Skeletal muscle tissue (tissue), 5 donors: ENCODE data around the gene ARSK. TPM values are rescaled to one million over a fixed set of nuclear protein-coding genes. Genes with fewer than 3 reads are reported as not detected.

Source experiments
- H3K27ac ChIP-seq: one replicate; pipeline ENCODE4 v1.7.0; 2013; ENCODE audit warnings: mild to moderate bottlenecking, low read depth, low read length, inconsistent platforms
- H3K27me3 ChIP-seq, 3 donors: one replicate each; pipeline ENCODE4 v1.7.0; 2013; ENCODE audit warnings: low read length in 3 of 3; ENCODE audit not compliant: control insufficient read depth in 3 of 3, insufficient read depth in 3 of 3
- H3K36me3 ChIP-seq, 3 donors: one replicate each; pipeline ENCODE4 v1.7.0; 2013; ENCODE audit warnings: low read length in 3 of 3; ENCODE audit not compliant: control insufficient read depth in 3 of 3, insufficient read depth in 3 of 3
- H3K4me1 ChIP-seq, 3 donors: one replicate each; pipeline ENCODE4 v1.7.0; 2013; ENCODE audit warnings: low read length in 3 of 3, mild to moderate bottlenecking in 3 of 3; ENCODE audit not compliant: control insufficient read depth in 3 of 3, insufficient read depth in 3 of 3
- H3K4me3 ChIP-seq, 3 donors: one replicate each; pipeline ENCODE4 v1.7.0; 2013; ENCODE audit warnings: low read length in 3 of 3
- H3K9ac ChIP-seq, 3 donors: one replicate each; pipeline ENCODE4 v1.7.0; 2013; ENCODE audit warnings: low read length in 3 of 3, mild to moderate bottlenecking in 3 of 3, moderate library complexity in 2 of 3, low read depth in 1 of 3
- H3K9me3 ChIP-seq, 3 donors: one replicate each; pipeline ENCODE4 v1.7.0; 2013; ENCODE audit warnings: low read length in 3 of 3; ENCODE audit not compliant: control insufficient read depth in 3 of 3
- small RNA-seq: library from RNA; depleted of rRNA; stranded (forward); fragments of <200 nt; gene quantifications from one replicate; pipeline ENCODE3, GENCODE V24; 2014
- total RNA-seq: library from RNA; depleted of rRNA; stranded (reverse); fragments of >200 nt; gene quantifications from one replicate; pipeline ENCODE4 v1.2.3, GENCODE V29; 2014
- donor health status: Osteomylitis.

Gene ARSK
- total RNA-seq, 1 donor from 2014 or later, result 6.3 TPM

DNA sequence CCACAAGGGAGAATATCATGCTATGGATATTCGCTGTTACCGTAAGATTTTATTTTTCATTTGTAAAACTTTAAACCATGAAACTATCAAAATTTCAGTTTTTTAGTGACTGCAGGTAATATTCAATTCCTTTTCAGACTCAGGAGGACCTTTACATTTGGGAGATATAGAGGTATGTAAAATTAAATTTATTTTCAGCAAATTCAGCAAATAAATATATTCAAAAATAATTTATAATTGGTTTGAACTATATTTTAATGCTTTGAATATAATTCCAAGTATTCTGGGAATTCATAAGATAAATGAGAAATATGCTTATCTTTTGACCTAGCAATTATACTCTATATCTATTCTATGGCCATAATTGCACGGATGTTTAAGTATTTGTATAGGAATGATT is 99.3 kb downstream of the ARSK start:
- H3K4me1 ChIP-seq, result peaks cover 0 to 8% (median 0%) of the 10 kb centered on the region in 3 donors
- no peaks in the 10 kb centered on the region for H3K9me3 ChIP-seq
- no peak overlapping the region for H3K27ac ChIP-seq
- no peak overlapping the region for H3K9ac ChIP-seq
- no peaks in the 10 kb centered on the region for H3K27me3 ChIP-seq
- no peak overlapping the region for H3K4me3 ChIP-seq
- peaks cover 0 to 9% (median 7%) of the 10 kb centered on the region in 3 donors for H3K36me3 ChIP-seq

Small RNA genes within 50 kb of the gene (small RNA-seq; reads per million reads assigned to genes)
- gene RNU6-308P, result not detected

Other genes starting within 250 kb of the ARSK start
- 1.0 TPM for gene FAM81B, start 163.7 kb upstream of the ARSK start, total RNA-seq
- 86.1 TPM for gene SKIC3, start 124 bp upstream of the ARSK start, total RNA-seq
- under 0.01 TPM for gene GPR150, start 65.0 kb downstream of the ARSK start, total RNA-seq
- gene RFESD, start 91.7 kb downstream of the ARSK start, total RNA-seq, result 3.1 TPM
- gene SPATA9, start 127.9 kb downstream of the ARSK start, total RNA-seq, result 1.0 TPM
- gene RHOBTB3, start 176.2 kb downstream of the ARSK start, total RNA-seq, result 640 TPM